CD14-positive monocyte (primary cell): ENCODE results near the gene FZD2. TPM values are rescaled to one million over a fixed set of nuclear protein-coding genes. Genes with fewer than 3 reads are reported as not detected.

Experiments used
- DNase-seq, 3 donors: peaks; one replicate each; pipeline ENCODE4 v3.0.0-alpha.2; 2011 to 2022
- H2AFZ ChIP-seq: 2 replicates; pipeline ENCODE4 v1.6.0; 2012; ENCODE audit warnings: mild to moderate bottlenecking, low read depth, low read length, inconsistent platforms; ENCODE audit not compliant: insufficient read depth, poor library complexity, severe bottlenecking
- H3K27ac ChIP-seq, 2 donors: 1 replicate in 1 of 2; 2 replicates in 1 of 2; pipeline ENCODE4 v1.5.1; 2012 to 2013; ENCODE audit warnings: low read length in 2 of 2, control low read depth in 1 of 2, inconsistent platforms in 1 of 2, low read depth in 1 of 2, mild to moderate bottlenecking in 1 of 2
- H3K27me3 ChIP-seq, 2 donors: one replicate each; pipeline versions ENCODE4 v1.6.0 to v1.6.1; 2011 to 2013; ENCODE audit warnings: low read length in 2 of 2; ENCODE audit not compliant: control insufficient read depth in 2 of 2, insufficient read depth in 2 of 2
- H3K36me3 ChIP-seq, 2 donors: replicated peaks in 1 of 2; 1 replicate in 1 of 2; 2 replicates in 1 of 2; pipeline versions ENCODE4 v1.5.1 to v1.6.1; 2012 to 2013; ENCODE audit warnings: low read length in 2 of 2, control low read depth in 1 of 2, inconsistent platforms in 1 of 2, mild to moderate bottlenecking in 1 of 2; ENCODE audit not compliant: insufficient read depth in 2 of 2, control insufficient read depth in 1 of 2
- H3K4me1 ChIP-seq, 2 donors: 1 replicate in 1 of 2; 2 replicates in 1 of 2; pipeline versions ENCODE4 v1.5.1 to v1.6.1; 2012 to 2013; ENCODE audit warnings: low read length in 2 of 2, control low read depth in 1 of 2, inconsistent platforms in 1 of 2, mild to moderate bottlenecking in 1 of 2, moderate library complexity in 1 of 2; ENCODE audit not compliant: insufficient read depth in 2 of 2, control insufficient read depth in 1 of 2
- H3K4me2 ChIP-seq: replicated peaks from 2 replicates; pipeline ENCODE3; 2012; ENCODE audit warnings: low read length, moderate library complexity, mild to moderate bottlenecking; ENCODE audit not compliant: poor library complexity, severe bottlenecking; ENCODE audit errors: extremely low read depth
- H3K4me3 ChIP-seq, 3 experiments: fragments of 200-600 bp in 1 of 3; sonication (generic) in 1 of 3; replicated peaks in 1 of 3; 1 replicate in 2 of 3; 2 replicates in 1 of 3; pipeline ENCODE4 v1.5.1; 2011 to 2013; ENCODE audit warnings: low read length in 3 of 3, mild to moderate bottlenecking in 3 of 3, control low read depth in 2 of 3, low read depth in 2 of 3, inconsistent platforms in 1 of 3, moderate library complexity in 1 of 3
- H3K79me2 ChIP-seq: 2 replicates; pipeline ENCODE4 v1.6.0; 2012; ENCODE audit warnings: mild to moderate bottlenecking, control low read depth, inconsistent platforms, low read length, moderate library complexity; ENCODE audit not compliant: insufficient read depth
- H3K9ac ChIP-seq: 2 replicates; pipeline ENCODE4 v1.6.0; 2017; ENCODE audit warnings: low read length, mild to moderate bottlenecking; ENCODE audit not compliant: insufficient read depth, poor library complexity, severe bottlenecking
- H3K9me3 ChIP-seq, 2 donors: replicated peaks in 1 of 2; 1 replicate in 1 of 2; 2 replicates in 1 of 2; pipeline versions ENCODE4 v1.5.1 to v1.6.1; 2012 to 2013; ENCODE audit warnings: low read length in 2 of 2, control low read depth in 1 of 2; ENCODE audit not compliant: control insufficient read depth in 1 of 2, insufficient read depth in 1 of 2
- H4K20me1 ChIP-seq: 2 replicates; pipeline ENCODE4 v1.6.0; 2012; ENCODE audit warnings: mild to moderate bottlenecking, low read length, control low read depth, moderate library complexity; ENCODE audit not compliant: insufficient read depth
- H3K27ac Mint-ChIP-seq, 7 donors: one replicate each; pipeline ENCODE4 v1.8.0; 2020; ENCODE audit warnings: mild to moderate bottlenecking in 7 of 7, mixed read lengths in 7 of 7, moderate library complexity in 6 of 7, inconsistent platforms in 2 of 7
- H3K27me3 Mint-ChIP-seq, 3 donors: one replicate each; pipeline ENCODE4 v1.8.0; 2021 to 2022; ENCODE audit warnings: low read depth in 3 of 3, mild to moderate bottlenecking in 3 of 3, mixed read lengths in 3 of 3, moderate library complexity in 3 of 3, inconsistent platforms in 1 of 3
- H3K36me3 Mint-ChIP-seq, 2 donors: one replicate each; pipeline ENCODE4 v1.8.0; 2020; ENCODE audit warnings: mixed read lengths in 2 of 2, inconsistent platforms in 1 of 2, mild to moderate bottlenecking in 1 of 2
- H3K4me1 Mint-ChIP-seq: one replicate; pipeline ENCODE4 v1.8.0; 2020; ENCODE audit warnings: mild to moderate bottlenecking, mixed read lengths
- H3K4me3 Mint-ChIP-seq, 2 donors: one replicate each; pipeline ENCODE4 v1.8.0; 2020; ENCODE audit warnings: mild to moderate bottlenecking in 2 of 2, mixed read lengths in 2 of 2, moderate library complexity in 1 of 2
- H3K9me3 Mint-ChIP-seq, 7 donors: one replicate each; pipeline ENCODE4 v1.8.0; 2020 to 2022; ENCODE audit warnings: mixed read lengths in 7 of 7, mild to moderate bottlenecking in 6 of 7, moderate library complexity in 6 of 7, inconsistent platforms in 2 of 7
- CTCF ChIP-seq: fragments of 200-600 bp; IDR thresholded peaks from one replicate; pipeline ENCODE4 v1.8.0; 2022; ENCODE audit warnings: antibody characterized with exemption, mild to moderate bottlenecking
- WGBS: methylation state at CpG from one replicate; pipeline ENCODE4 v1.1.5; 2013; ENCODE audit warnings: missing lambda C conversion rate; ENCODE audit not compliant: insufficient coverage; 5-methylcytosine and 5-hydroxymethylcytosine counted together
- intact Hi-C, 2 donors: fragments of 100-400 bp; cut with micrococcal nuclease; formaldehyde crosslinking; loops; one replicate each; pipeline versions ENCODE4 v1.15.0 to v1.15.1; 2023
- polyA plus RNA-seq, 3 donors: library from polyadenylated mRNA; depleted of rRNA in 1 of 3; unstranded in 2 of 3; stranded (reverse) in 1 of 3; fragments of 300-500 nt in 2 of 3; fragments of >200 nt in 1 of 3; fragmentation: Illumina TruSeq in 2 of 3; gene quantifications; 1 replicate in 2 of 3; 2 replicates in 1 of 3; pipeline ENCODE4 v1.2.3, GENCODE V29; 2012 to 2021

The FZD2 gene
- polyA plus RNA-seq, 3 donors: 3.1 to 7.2 (median 6.2) TPM

- Histone ChIP-seq H3K9ac (no peak overlapping the region), H3K4me2 (no peak overlapping the region), H3K4me3 (no peak overlapping the region), H3K27me3 (no peaks in the 10 kb centered on the region), H3K79me2 (no peaks in the 10 kb centered on the region), H3K4me1 (no peaks in the 10 kb centered on the region), H3K36me3 (no peaks in the 10 kb centered on the region), H2AFZ (no peak overlapping the region), H3K9me3 (no peaks in the 10 kb centered on the region), H4K20me1 (no peaks in the 10 kb centered on the region), H3K27ac (no peak overlapping the region)
- 64% methylated on average over 1 of the region's 3 CpGs for WGBS
- Mint-ChIP-seq H3K36me3 (no peaks in the 10 kb centered on the region), H3K27ac (no peak overlapping the region), H3K4me1 (no peaks in the 10 kb centered on the region), H3K9me3 (peaks cover 0 to 1% (median 0%) of the 10 kb centered on the region in 7 donors), H3K4me3 (no peak overlapping the region), H3K27me3 (peaks cover 4 to 15% (median 14%) of the 10 kb centered on the region in 3 donors)
- no peak for DNase-seq
- TF ChIP-seq CTCF: no peak
- intact Hi-C loops: no loop called here
These were observed 39.3 kb upstream of the FZD2 start for GRCh38 chr17:44518032-44518431.

- H3K9me3 Mint-ChIP-seq: peaks cover 0 to 9% (median 7%) of the 10 kb centered on the region in 7 donors
- peak; percentile 64 for TF ChIP-seq CTCF
- H3K79me2 ChIP-seq: no peaks in the 10 kb centered on the region
- H4K20me1 ChIP-seq: no peaks in the 10 kb centered on the region
- no peaks in the 10 kb centered on the region for H3K36me3 ChIP-seq
- no peak overlapping the region for H3K4me3 ChIP-seq
- WGBS: 56% methylated on average over 6 of the region's 14 CpGs
- H3K27me3 ChIP-seq: no peaks in the 10 kb centered on the region
- no peaks in the 10 kb centered on the region for H3K4me1 Mint-ChIP-seq
- no peak overlapping the region for H3K27ac ChIP-seq
- DNase-seq: peak; percentile 38 to 52 (median 50)
- H3K36me3 Mint-ChIP-seq: no peaks in the 10 kb centered on the region
- intact Hi-C loops: no loop called here
- no peak overlapping the region for H3K9ac ChIP-seq
- H3K9me3 ChIP-seq: no peaks in the 10 kb centered on the region
- no peak overlapping the region for H3K4me3 Mint-ChIP-seq
- no peak overlapping the region for H3K27ac Mint-ChIP-seq
- no peaks in the 10 kb centered on the region for H3K4me1 ChIP-seq
- H3K4me2 ChIP-seq: no peak overlapping the region
- peaks cover 3 to 16% (median 9%) of the 10 kb centered on the region in 3 donors for H3K27me3 Mint-ChIP-seq
- H2AFZ ChIP-seq: peak overlapping the region; percentile 44
These were observed 34.2 kb upstream of the FZD2 start for GRCh38 chr17:44522883-44523671.
